HTERT RPE-1 (cell line): ENCODE data around the gene IP6K1.
"Not testable (repeated sequence)": the region's sequence is repeated elsewhere in the genome, so short reads cannot be mapped to it uniquely, and the experiment has no call there.

Source experiments
- in situ Hi-C: fragments of 300-500 bp; cut with MboI; formaldehyde crosslinking; loops from 4 replicates; pipeline ENCODE4 v1.14.3; 2020; ENCODE audit warnings: low sequenced_read_pairs

IP6K1 gene

GRCh38 chr3:49794431-49794830 is 8.1 kb upstream of the IP6K1 start:
- in situ Hi-C loops, result no loop called here

- in situ Hi-C loops, result no loop called here
These were observed 7.2 kb upstream of the IP6K1 start for GRCh38 chr3:49793486-49794085.

GRCh38 chr3:49792371-49793150 is 6.2 kb upstream of the IP6K1 start:
- in situ Hi-C loops, result no loop called here

GRCh38 chr3:49791571-49791970 is 5.2 kb upstream of the IP6K1 start:
- in situ Hi-C loops, result no loop called here

- in situ Hi-C loops, result no loop called here
These were observed 4.5 kb upstream of the IP6K1 start for GRCh38 chr3:49790626-49791411.

GRCh38 chr3:49788056-49788455 is 1.7 kb upstream of the IP6K1 start:
- in situ Hi-C loops, result no loop called here

GRCh38 chr3:49787536-49787935 is 1.2 kb upstream of the IP6K1 start:
- in situ Hi-C loops, result no loop called here

- in situ Hi-C loops, result no loop called here
These were observed 781 bp upstream of the IP6K1 start for GRCh38 chr3:49787182-49787464.

- in situ Hi-C loops, result no loop called here
These were observed 581 bp downstream of the IP6K1 start for GRCh38 chr3:49785565-49786356.

GRCh38 chr3:49782277-49782676 is 4.1 kb downstream of the IP6K1 start:
- in situ Hi-C loops, result not testable (repeated sequence)

GRCh38 chr3:49781415-49782199 is 4.7 kb downstream of the IP6K1 start:
- in situ Hi-C loops, result no loop called here

GRCh38 chr3:49780975-49781365 is 5.4 kb downstream of the IP6K1 start:
- in situ Hi-C loops, result not testable (repeated sequence)

GRCh38 chr3:49780080-49780974 is 6.0 kb downstream of the IP6K1 start:
- in situ Hi-C loops, result no loop called here

GRCh38 chr3:49779358-49780079 is 6.8 kb downstream of the IP6K1 start:
- in situ Hi-C loops, result no loop called here

GRCh38 chr3:49776101-49776500 is 10.2 kb downstream of the IP6K1 start:
- in situ Hi-C loops, result not testable (repeated sequence)

- in situ Hi-C loops, result no loop called here
These were observed 10.8 kb downstream of the IP6K1 start for GRCh38 chr3:49775538-49775937.

GRCh38 chr3:49772703-49773102 is 13.6 kb downstream of the IP6K1 start:
- in situ Hi-C loops, result no loop called here

- in situ Hi-C loops, result no loop called here
These were observed 14.9 kb downstream of the IP6K1 start for GRCh38 chr3:49771340-49771938.
